ENCODE measurements around the gene ARHGEF28.

GRCh38 chr5:73726071-73726470, 100.1 kb downstream of the ARHGEF28 start:
- TF ChIP-seq, protein P1, sequence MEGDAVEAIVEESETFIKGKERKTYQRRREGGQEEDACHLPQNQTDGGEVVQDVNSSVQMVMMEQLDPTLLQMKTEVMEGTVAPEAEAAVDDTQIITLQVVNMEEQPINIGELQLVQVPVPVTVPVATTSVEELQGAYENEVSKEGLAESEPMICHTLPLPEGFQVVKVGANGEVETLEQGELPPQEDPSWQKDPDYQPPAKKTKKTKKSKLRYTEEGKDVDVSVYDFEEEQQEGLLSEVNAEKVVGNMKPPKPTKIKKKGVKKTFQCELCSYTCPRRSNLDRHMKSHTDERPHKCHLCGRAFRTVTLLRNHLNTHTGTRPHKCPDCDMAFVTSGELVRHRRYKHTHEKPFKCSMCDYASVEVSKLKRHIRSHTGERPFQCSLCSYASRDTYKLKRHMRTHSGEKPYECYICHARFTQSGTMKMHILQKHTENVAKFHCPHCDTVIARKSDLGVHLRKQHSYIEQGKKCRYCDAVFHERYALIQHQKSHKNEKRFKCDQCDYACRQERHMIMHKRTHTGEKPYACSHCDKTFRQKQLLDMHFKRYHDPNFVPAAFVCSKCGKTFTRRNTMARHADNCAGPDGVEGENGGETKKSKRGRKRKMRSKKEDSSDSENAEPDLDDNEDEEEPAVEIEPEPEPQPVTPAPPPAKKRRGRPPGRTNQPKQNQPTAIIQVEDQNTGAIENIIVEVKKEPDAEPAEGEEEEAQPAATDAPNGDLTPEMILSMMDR (IDR thresholded peaks at IDR 0.05), result no peak
- TF ChIP-seq POLR2A (IDR thresholded peaks at IDR 0.05), result no peak
